SKM-1 treated with dmso at 0.1 percent for 144 hours (cell line): ENCODE measurements around the gene FASTKD3.

Source experiments
- DNase-seq: peaks from one replicate; lab custom pipeline; 2025; ENCODE audit not compliant: unreplicated experiment; lab: John Stamatoyannopoulos, UW

Gene FASTKD3

DNA sequence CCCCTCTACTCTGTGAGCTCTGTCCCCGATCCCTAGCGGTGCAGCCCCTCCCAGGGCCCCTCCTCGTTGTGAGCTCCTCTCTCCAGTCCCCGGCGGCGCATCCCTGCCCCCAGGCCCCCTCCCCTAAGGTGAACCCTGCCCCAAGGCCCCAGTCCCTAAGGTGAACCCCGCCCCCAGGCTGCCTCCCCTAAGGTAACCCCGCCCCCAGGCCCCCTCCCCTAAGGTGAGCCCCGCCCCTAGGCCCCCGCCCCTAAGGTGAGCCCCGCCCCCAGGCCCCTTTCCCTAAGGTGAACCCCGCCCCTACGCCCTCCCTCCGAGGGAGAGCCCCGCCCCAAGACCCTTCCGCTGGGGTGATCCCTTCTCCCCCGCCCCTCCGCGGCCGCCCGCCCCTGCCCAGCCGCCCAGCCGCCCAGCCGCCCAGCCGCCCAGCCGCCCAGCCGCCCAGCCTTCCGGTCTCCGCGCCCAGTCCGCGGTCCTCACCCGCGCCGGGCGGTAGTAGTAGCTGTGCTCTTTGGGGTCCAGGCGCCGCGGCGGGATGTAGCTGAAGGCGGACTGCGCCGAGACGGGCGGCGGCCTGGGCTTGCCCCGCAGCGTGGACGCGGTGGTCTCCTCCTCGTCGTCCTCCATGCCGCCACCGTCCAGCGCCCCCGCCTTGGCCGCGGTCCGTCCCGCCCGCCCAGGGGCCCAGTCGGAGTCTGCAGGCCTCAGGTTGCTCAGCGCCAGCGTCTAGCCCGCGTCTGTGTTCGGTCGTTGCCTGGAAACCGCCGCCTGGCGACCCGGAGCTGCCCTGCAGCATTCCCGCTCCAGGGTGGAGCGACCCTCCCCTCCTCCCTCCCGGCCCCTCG lies 18.2 kb downstream of the FASTKD3 start, which contains the start of gene CFAP90:
TSS of gene CFAP90 (minus strand) at position 739 of the 845 bp plus-strand sequence. CDS start at position 627, 112 bp downstream.
- DNase-seq: no peak

DNA sequence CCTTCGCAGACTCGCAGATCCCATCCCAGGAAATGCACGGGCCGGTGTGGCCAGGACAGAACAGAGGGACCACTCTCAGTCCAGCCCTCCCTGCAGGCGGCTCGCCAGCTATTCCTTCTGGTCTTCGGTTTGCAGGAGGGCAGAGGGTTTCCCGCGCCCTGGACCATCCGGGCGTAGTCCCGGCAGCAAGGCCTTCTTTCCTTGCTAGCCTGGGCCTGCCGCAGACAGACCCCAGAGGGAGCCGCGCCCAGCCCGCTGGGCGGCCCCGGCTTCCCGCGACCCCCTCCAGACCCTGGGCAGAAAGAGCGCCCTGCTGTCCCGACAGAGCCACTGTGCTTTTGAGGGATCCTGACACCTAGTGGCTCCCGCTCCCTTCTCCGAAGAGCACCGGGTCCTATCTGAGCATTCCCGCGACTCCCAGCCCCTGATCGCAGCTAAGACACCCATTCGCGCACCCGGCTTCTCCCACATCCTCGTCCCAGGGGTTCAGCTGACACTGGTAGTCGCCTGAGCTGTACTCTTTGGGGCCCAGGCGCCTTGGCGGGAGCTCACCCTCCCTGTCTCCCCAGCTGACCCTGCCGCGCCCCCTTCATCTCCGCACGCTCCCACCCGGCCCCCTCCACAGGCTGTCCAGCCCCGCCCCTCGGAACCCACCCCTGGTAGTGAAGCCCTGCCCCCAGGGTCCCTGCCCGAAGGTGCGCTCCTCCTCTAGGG lies 19.0 kb downstream of the FASTKD3 start:
- no peak for DNase-seq

DNA sequence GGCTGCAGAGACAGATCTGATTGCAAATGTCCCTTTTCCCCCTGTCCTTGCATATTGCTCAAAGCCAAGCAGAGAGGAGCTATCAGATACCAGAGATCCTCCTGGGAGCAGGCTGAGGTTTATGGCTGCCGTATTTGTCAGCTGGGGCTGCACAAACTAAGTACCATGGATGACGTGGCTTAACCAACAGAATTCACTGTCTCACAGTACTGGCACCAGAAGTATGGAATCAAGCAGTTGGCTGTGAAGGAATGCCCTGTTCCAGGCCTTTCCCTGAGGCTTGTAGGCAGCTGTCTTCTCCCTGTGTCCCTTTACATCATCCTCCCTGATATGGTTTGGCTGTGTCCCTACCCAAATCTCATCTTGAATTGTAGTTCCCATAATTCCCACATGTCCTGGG lies 20.5 kb downstream of the FASTKD3 start:
- DNase-seq: no peak

DNA sequence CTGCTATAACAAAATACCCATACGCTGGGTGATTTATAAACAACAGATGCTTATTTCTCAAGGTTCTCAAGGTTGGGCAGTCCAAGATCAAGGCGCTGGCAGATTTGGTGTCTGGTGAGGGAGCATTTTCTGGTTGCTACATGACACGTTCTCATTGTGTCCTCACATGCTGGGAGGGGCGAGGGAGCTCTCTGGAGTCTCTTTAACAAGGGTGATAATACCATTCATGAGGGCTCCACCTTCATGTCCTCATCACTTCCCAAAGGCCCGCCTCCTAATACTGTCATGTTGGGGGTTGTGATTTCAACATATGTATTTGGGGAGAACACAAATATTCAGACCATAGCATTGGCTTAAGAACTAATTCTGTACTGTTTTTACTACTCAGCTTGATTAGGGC lies 22.5 kb downstream of the FASTKD3 start:
- no peak for DNase-seq

GRCh38 chr5:7845557-7845956 lies 23.3 kb downstream of the FASTKD3 start:
- DNase-seq: no peak

DNA sequence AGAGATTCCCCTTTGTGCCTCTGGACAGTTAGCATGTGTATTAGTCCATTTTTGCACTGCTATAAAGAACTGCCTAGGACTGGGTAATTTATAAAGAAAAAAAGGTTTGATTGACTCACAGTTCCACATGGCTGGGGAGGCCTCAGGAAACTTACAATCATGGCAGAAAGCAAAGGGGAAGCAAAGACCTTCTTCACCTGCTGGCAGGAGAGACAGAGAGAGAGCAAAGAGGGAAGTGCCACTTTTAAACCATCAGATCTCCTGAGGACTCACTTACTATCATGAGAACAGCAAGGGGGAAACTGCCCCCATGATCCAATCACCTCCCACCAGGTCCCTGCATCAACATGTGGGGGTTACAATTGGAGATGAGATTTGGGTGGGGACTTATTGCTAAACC lies 23.9 kb downstream of the FASTKD3 start:
- no peak for DNase-seq

DNA sequence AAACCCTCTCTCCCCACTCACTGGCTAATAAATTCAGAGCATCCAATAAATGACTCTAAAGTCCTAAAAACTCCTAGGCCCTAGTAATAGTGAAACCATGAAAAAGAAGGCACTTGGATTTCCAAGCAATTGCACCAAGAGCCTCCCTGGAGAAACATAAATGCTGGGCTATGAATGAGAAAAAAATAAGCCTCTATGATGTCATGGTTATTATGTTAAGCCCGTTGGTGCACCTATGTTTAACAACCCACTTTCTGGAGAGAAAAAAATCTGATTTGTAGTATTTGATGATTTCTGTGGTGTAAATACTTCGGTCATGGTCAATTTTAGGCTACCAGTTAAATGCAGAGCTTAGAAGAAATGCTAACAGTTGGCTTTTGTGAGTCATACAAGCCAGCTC lies 26.3 kb downstream of the FASTKD3 start:
- DNase-seq: no peak

DNA sequence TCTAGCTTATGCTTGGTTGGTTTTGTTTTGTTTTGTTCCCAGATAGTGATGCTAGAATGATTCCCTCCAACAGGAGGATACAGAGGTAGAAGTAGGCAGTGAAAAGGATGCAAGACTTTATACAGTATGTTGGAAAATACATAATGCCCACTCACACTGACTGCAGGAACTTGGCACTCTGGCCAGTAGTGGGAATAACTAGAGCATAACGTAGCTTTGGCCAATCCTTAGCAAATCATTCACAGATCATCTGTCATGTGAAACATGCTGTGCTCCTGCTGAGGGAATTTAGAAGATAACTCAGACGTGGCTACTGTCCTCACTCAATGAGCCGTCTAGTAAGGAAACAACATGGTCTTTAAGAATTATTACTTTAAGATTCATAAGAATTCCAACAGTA lies 31.4 kb downstream of the FASTKD3 start:
- no peak for DNase-seq

GRCh38 chr5:7834982-7835381 lies 33.8 kb downstream of the FASTKD3 start:
- DNase-seq: no peak

DNA sequence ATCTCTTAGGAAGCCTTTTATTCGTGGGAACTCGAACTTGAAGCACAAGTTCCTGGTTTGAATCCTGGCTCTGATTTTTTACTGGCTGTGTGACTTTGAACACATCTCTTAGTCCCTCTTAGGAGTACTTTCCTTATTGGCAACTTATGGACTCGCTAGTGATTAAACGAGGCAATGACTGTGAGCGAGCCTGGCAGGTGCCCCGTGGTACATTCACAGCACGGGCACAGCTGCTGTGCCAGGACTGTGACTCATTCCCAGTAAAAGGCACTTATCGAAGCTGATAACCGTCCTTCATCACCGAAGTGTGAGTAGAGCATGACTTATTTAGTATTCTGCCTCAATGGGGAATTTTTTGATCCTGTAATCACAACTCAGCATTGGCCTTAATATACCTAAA lies 40.6 kb downstream of the FASTKD3 start:
- no peak for DNase-seq

DNA sequence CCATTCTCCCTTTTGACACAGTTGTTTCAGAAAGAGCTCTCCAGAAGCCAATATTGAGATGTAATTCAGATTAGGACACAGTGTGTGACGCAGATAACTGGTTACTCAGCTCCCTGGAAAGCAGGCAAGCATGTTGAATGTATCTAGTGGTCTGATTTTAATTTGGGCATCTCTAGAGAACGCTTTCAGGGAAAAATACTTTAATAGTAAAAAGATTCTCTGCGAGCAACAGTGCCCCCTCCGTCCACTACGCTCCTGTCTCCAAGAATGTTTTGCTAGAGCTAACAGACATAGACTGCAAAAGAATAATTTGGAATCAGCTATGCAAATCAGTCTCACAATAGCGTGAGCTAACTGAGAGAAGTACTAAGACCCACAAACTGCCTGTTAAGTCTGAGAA lies 41.2 kb downstream of the FASTKD3 start:
- DNase-seq: no peak

GRCh38 chr5:7825630-7826029 lies 43.2 kb downstream of the FASTKD3 start:
- DNase-seq: no peak

GRCh38 chr5:7824995-7825394 lies 43.8 kb downstream of the FASTKD3 start:
- DNase-seq: no peak

GRCh38 chr5:7823594-7823993 lies 45.2 kb downstream of the FASTKD3 start:
- no peak for DNase-seq

- DNase-seq: no peak
Observed at GRCh38 chr5:7822449-7822848, 46.4 kb downstream of the FASTKD3 start.

GRCh38 chr5:7816535-7816901 lies 52.3 kb downstream of the FASTKD3 start:
- no peak for DNase-seq

- peak; percentile 66 for DNase-seq
Observed at GRCh38 chr5:7815892-7816534, 52.8 kb downstream of the FASTKD3 start.

GRCh38 chr5:7814816-7815215 lies 54.0 kb downstream of the FASTKD3 start:
- no peak for DNase-seq

DNA sequence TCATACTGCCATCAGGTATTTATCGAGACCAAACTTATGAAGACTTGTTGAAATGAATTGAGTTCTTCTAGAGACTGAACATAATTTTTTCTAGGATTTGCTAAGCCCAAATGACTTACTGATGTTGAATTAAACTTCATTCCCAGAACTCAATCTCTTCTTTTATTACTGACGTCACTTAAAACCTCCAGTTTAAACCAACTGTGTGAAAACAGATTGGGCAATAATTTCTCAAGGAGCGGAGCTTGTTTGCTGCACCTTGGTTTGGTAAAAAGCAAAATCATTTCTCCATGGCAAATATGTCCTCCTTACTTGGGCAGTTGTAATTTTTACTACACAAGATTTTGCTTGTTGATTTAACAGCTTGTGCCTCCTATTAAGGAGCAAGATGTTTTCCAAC lies 55.3 kb downstream of the FASTKD3 start:
- no peak for DNase-seq

GRCh38 chr5:7813007-7813406 lies 55.8 kb downstream of the FASTKD3 start:
- DNase-seq: no peak

DNA sequence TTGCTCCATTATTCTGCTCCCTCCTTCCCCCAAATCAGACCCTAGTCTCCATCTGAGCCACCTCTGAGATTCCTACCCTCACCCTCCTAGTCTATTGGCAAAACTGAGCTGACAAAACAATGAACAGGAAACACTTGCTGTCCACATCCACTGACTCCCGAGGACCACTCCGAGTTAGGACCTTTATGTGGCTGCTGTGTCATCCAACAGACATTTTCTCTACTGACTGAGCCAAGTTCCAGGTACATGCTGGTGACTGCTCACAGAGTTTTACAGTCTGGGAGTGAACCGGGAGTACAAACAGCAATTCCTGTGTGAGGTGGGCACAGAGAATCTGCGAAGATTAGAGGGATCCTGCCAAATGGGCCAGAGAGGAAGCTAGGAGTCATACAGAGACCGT lies 57.1 kb downstream of the FASTKD3 start:
- no peak for DNase-seq
